ENCODE data around the gene PDXK.

Gene PDXK

DNA sequence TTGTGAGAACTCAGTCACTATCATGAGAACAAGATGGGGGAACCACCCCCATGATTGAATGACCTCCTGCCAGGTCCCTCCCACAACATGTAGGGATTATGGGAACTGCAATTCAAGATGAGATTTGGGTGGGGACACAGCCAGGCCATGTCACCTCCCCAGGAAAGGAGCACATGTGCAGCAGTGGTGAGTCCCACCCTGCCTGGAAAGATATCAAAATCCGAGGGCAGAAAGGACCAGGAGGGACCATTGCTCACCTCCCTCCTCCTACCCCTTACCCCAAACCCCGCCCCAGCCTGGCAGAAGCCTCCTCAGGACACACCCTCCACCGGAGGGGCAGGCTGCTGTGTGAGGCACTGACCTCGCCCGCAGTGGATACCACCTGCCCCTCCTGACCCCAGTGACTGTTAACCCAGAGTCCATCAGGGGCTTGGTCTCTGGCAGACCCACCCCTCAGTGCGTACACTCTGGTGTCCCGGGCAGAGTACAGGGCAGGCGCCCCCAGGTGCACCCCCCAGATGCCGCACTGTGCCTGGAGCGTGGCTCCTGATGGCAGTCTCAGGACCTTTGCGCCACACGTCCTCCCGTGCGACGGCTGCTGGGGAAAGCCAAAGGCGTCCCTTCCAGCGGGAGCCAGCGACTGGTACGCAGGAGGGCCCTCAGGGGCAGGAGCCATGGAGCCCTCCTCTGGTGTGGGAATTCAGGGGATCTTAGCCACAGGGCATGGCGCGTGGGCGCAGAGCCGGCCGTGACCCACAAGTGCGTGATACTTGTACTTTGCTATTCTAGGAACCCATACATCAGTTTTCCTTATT lies 20.9 kb downstream of the PDXK start:
- DNase-seq (ENCODE audit: low read depth) = no peak
- H3K4me3 ChIP-seq (ENCODE audit: low read depth, low read length) = no peak overlapping the region
- TF ChIP-seq, protein P1, sequence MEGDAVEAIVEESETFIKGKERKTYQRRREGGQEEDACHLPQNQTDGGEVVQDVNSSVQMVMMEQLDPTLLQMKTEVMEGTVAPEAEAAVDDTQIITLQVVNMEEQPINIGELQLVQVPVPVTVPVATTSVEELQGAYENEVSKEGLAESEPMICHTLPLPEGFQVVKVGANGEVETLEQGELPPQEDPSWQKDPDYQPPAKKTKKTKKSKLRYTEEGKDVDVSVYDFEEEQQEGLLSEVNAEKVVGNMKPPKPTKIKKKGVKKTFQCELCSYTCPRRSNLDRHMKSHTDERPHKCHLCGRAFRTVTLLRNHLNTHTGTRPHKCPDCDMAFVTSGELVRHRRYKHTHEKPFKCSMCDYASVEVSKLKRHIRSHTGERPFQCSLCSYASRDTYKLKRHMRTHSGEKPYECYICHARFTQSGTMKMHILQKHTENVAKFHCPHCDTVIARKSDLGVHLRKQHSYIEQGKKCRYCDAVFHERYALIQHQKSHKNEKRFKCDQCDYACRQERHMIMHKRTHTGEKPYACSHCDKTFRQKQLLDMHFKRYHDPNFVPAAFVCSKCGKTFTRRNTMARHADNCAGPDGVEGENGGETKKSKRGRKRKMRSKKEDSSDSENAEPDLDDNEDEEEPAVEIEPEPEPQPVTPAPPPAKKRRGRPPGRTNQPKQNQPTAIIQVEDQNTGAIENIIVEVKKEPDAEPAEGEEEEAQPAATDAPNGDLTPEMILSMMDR (conservative IDR thresholded peaks at IDR 0.05; ENCODE audit: low read depth, low read length) = no peak

GRCh38 chr21:43740497-43741156 lies 21.7 kb downstream of the PDXK start:
- peak; percentile 45 for DNase-seq (ENCODE audit: low read depth)
- H3K4me3 ChIP-seq (ENCODE audit: low read depth, low read length) = no peak overlapping the region
- TF ChIP-seq, protein P1 (conservative IDR thresholded peaks at IDR 0.05; ENCODE audit: low read depth, low read length) = no peak

- H3K4me3 ChIP-seq (ENCODE audit: low read depth, low read length) = no peak overlapping the region
- TF ChIP-seq, protein P1 (conservative IDR thresholded peaks at IDR 0.05; ENCODE audit: low read depth, low read length) = no peak
- no peak for DNase-seq (ENCODE audit: low read depth)
Observed at GRCh38 chr21:43741423-43742096, 22.6 kb downstream of the PDXK start.

DNA sequence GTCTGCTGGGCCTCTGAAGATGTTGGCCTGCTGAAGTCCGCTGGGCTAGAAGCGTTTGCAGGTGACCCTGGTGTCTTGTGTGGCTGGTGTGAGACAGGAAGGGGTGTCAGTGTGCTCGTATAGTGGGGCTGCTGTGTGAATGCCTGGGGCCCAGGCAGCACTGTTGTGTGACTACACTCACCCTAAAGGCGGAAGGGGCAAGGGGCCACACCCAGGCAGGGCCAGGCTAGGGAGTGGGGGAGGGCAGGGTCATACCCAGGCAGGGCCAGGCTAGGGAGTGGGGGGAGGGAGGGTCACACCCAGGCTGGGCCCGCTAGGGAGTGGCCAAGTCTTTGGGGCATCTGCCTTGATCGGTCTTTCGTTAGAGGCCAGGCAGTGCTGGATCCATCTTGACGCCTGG lies 25.0 kb downstream of the PDXK start:
- no peak overlapping the region for H3K4me3 ChIP-seq (ENCODE audit: low read depth, low read length)
- DNase-seq (ENCODE audit: low read depth) = no peak
- TF ChIP-seq, protein P1 (conservative IDR thresholded peaks at IDR 0.05; ENCODE audit: low read depth, low read length) = no peak

DNA sequence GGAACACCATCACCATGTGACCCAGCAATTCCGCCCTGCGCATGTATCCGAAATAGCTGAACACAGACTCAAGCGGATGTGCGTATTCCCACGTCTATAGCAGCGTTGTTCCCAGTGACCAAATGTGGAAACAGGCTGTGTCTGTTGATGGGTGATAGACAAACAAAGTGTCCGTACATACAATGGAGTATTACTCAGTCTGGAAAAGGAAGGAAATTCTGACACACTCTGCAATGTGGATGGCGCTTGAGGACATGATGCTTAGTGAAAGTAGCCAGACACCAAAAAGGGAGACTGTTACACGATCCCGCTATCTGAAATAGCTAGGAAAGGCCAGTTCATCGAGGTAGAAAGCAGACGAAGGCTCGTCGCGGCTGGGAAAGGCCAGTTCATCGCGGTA lies 25.8 kb downstream of the PDXK start:
- no peak overlapping the region for H3K4me3 ChIP-seq (ENCODE audit: low read depth, low read length)
- TF ChIP-seq, protein P1 (conservative IDR thresholded peaks at IDR 0.05; ENCODE audit: low read depth, low read length) = no peak

DNA sequence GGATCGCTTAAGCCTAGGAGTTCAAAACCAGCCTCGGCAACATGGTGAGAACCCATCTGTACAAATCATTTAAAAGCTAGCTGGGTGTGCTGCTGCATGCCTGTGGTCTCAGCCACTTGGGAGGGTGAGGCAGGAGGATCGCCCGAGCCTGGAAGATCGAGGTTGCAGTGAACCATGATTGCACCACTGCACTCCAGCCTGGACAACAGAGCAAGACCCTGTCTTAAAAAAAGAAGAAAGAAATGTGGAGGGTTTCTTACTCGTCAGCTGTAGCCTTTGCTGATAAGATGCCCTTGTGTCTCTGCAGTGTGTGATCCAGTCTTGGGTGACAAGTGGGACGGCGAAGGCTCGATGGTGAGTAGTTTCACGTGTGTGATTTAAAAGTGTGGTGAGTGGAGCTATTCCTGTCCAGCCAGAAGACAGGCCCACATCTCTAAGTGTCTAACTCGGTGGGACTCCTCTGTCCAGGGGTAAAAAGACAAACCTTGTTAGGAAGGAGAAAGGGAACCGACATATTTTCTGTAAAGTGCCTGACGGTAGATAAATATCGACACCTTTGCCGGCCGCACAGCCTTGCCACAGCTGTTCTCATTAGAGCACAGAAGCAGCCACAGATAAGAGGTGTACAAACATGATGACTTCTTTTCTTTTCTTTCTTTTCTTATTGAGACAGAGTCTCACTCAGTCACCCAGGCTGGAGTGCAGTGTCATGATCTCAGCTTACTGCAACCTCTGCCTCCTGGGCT lies 27.0 kb downstream of the PDXK start:
- H3K4me3 ChIP-seq (ENCODE audit: low read depth, low read length) = no peak overlapping the region
- TF ChIP-seq, protein P1 (conservative IDR thresholded peaks at IDR 0.05; ENCODE audit: low read depth, low read length) = no peak
- DNase-seq (ENCODE audit: low read depth) = no peak

More for the DNA sequence above, 25.8 kb downstream of the PDXK start:
- DNase-seq (ENCODE audit: low read depth) = no peak
